ENCODE results near the gene KIFAP3. TPM values are rescaled to one million over a fixed set of nuclear protein-coding genes. Genes with fewer than 3 reads are reported as not detected.
"Not testable (repeated sequence)": the region's sequence is repeated elsewhere in the genome, so short reads cannot be mapped to it uniquely, and the experiment has no call there.

The KIFAP3 gene
- total RNA-seq (10 to 100 TPM; 30.9 to 84.0 (median 60.6) TPM), polyA plus RNA-seq (10 to 100 TPM; 16.5 to 41.4 TPM)
- long read RNA-seq, donor 1, transcript KIFAP3-201 (20 exons, 2,957 nt) = major isoform, 29 of 65 reads
- long read RNA-seq, donor 1, partial matches to known transcripts = 9 of 65 reads
- long read RNA-seq, donor 1, other reads (novel, unspliced or antisense) = 27 of 65 reads
- long read RNA-seq, donor 2, transcript KIFAP3-201 (20 exons, 2,957 nt) = major isoform, 39 of 93 reads
- long read RNA-seq, donor 2, partial matches to known transcripts = 9 of 93 reads
- long read RNA-seq, donor 2, other reads (novel, unspliced or antisense) = 45 of 93 reads
- long read RNA-seq, donor 3, transcript KIFAP3-201 (20 exons, 2,957 nt) = major isoform, 38 of 86 reads
- long read RNA-seq, donor 3, partial matches to known transcripts = 7 of 86 reads
- long read RNA-seq, donor 3, other reads (novel, unspliced or antisense) = 39 of 86 reads

- Histone ChIP-seq H3K27me3 (no peaks in the 10 kb centered on the region), H3K36me3 (peaks cover 0 to 14% (median 0%) of the 10 kb centered on the region in 9 donors), H3K4me1 (peaks cover 0 to 35% (median 27%) of the 10 kb centered on the region in 9 donors), H3K27ac (peak within 1 kb of the TSS; percentile 78 to 95 (median 88)), H3K4me3 (peak within 1 kb of the TSS; percentile 59 to 85 (median 75)), H3K9me3 (peaks cover 0 to 39% (median 10%) of the 10 kb centered on the region in 11 donors)
- intact Hi-C loops (cut with DNase I) = loop anchor here in 5 of 10 donors (1.0 to 10.0 kb wide), 9 partner anchors 68 to 460 kb away; partner anchors contain the start of genes GORAB (in 3 of the 5), NTMT2 (in 3 of the 5) and SCYL3 (in 1 of the 5)
- WGBS, 2 donors = 0 to 1% methylated on average over 39 of the region's 39 CpGs
- TF ChIP-seq CTCF (IDR thresholded peaks at IDR 0.05) = peak in 8 of 9 donors; percentile 40 to 80 (median 64)
- DNase-seq (peak; percentile 98), ATAC-seq (peak; percentile 99 to 100 (median 100))
These were observed at the start of gene KIFAP3 for GRCh38 chr1:170074250-170075157. Gene KIFAP3 (minus strand): TSS chr1:170074695. CDS start chr1:170074467, 228 bp downstream.

GRCh38 chr1:170122366-170122765, 47.9 kb upstream of the KIFAP3 start:
- intact Hi-C loops (cut with DNase I) = no loop called here
- WGBS, 2 donors = 94 to 95% methylated on average over 6 of the region's 6 CpGs
- no peaks in the 10 kb centered on the region for H3K36me3 ChIP-seq
- ATAC-seq = no peak
- no peak for TF ChIP-seq CTCF (IDR thresholded peaks at IDR 0.05)
- peaks cover 0 to 9% (median 0%) of the 10 kb centered on the region in 11 donors for H3K9me3 ChIP-seq
- H3K27ac ChIP-seq = no peak overlapping the region
- H3K4me1 ChIP-seq = no peaks in the 10 kb centered on the region
- no peaks in the 10 kb centered on the region for H3K27me3 ChIP-seq
- no peak for DNase-seq
- H3K4me3 ChIP-seq = no peak overlapping the region

GRCh38 chr1:170114906-170115305, 40.4 kb upstream of the KIFAP3 start:
- TF ChIP-seq CTCF (IDR thresholded peaks at IDR 0.05) = no peak
- Histone ChIP-seq H3K27ac (no peak overlapping the region), H3K4me3 (no peak overlapping the region), H3K9me3 (peaks cover 0 to 8% (median 0%) of the 10 kb centered on the region in 11 donors), H3K27me3 (no peaks in the 10 kb centered on the region), H3K4me1 (no peaks in the 10 kb centered on the region), H3K36me3 (no peaks in the 10 kb centered on the region)
- DNase-seq (no peak), ATAC-seq (no peak)
- 76 to 81% methylated on average over 2 of the region's 2 CpGs for WGBS, 2 donors
- intact Hi-C loops (cut with DNase I) = no loop called here

GRCh38 chr1:170113140-170113539, 38.6 kb upstream of the KIFAP3 start:
- H3K36me3 ChIP-seq; H3K9me3 ChIP-seq; DNase-seq; intact Hi-C loops (cut with DNase I); H3K4me1 ChIP-seq; ATAC-seq; H3K27ac ChIP-seq; H3K4me3 ChIP-seq; H3K27me3 ChIP-seq: not testable (repeated sequence)
- WGBS, 2 donors = 82 to 88% methylated on average over 8 of the region's 8 CpGs
